K562 (cell line): ENCODE measurements around the gene KRT75. TPM values are rescaled to one million over a fixed set of nuclear protein-coding genes. Genes with fewer than 3 reads are reported as not detected.

ENCODE experiments used
- ATAC-seq: fragments of 200-7000 bp; cut with Tn5 transposase; 3 replicates; pipeline ENCODE4 v1.9.1; 2020; ENCODE audit warnings: moderate library complexity
- BruUV-seq: library from RNA; stranded (reverse); fragments of 400-500 nt; replicated peaks from 2 replicates; lab custom pipeline; 2021; lab: Mats Ljungman, UMichigan
- CTCF ChIA-PET: fragments of 300-600 bp; formaldehyde crosslinking; extraction: SDS; loops from one replicate; lab custom pipeline; 2021; ENCODE audit warnings: low intra/inter-chr PET ratio; lab: Yijun Ruan, JAX
- POLR2A ChIA-PET: fragments of 300-600, 350-650 bp; sonication (Branson Sonifier 250); formaldehyde crosslinking; extraction: SDS; loops from one replicate; lab custom pipeline; 2021; ENCODE audit warnings: antibody characterized with exemption, inconsistent platforms; lab: Yijun Ruan, JAX
- DNase-seq, 4 experiments: peaks; one replicate each; pipeline versions ENCODE4 v3.0.0 to v3.0.0-alpha.2; 2011 to 2018; ENCODE audit warnings: low spot score in 3 of 4, mixed read lengths in 3 of 4; ENCODE audit errors: extremely low read depth in 1 of 4
- FAIRE-seq: peaks from 2 replicates; lab custom pipeline; 2011; peaks lifted over from hg19 to GRCh38; lab: Jason Lieb, UNC
- H2AFZ ChIP-seq: 2 replicates; pipeline ENCODE4 v1.6.0; 2011; ENCODE audit warnings: low read depth, low read length, control low read depth, inconsistent platforms
- H3K27ac ChIP-seq: fragments of 200-600 bp; 3 replicates; pipeline ENCODE4 v1.8.0; 2011; ENCODE audit warnings: low read depth, mild to moderate bottlenecking, control low read depth, inconsistent platforms, low read length, moderate library complexity, mixed read lengths; ENCODE audit errors: extremely low read depth
- H3K27me3 ChIP-seq, 2 experiments: fragments of 300-600 bp in 1 of 2; 2 replicates in 1 of 2; 3 replicates in 1 of 2; pipeline versions ENCODE4 v1.6.0 to v1.8.0; 2011; ENCODE audit warnings: inconsistent platforms in 2 of 2, low read length in 2 of 2, mild to moderate bottlenecking in 1 of 2, mixed read lengths in 1 of 2, moderate library complexity in 1 of 2; ENCODE audit not compliant: control insufficient read depth in 2 of 2, insufficient read depth in 2 of 2
- H3K36me3 ChIP-seq: fragments of 300-600 bp; 3 replicates; pipeline ENCODE4 v1.8.0; 2011; ENCODE audit warnings: mild to moderate bottlenecking, low read length, inconsistent platforms; ENCODE audit not compliant: control insufficient read depth, insufficient read depth
- H3K4me1 ChIP-seq, 2 experiments: fragments of 200-600 bp in 1 of 2; replicated peaks in 1 of 2; 2 replicates in 1 of 2; 3 replicates in 1 of 2; pipeline versions ENCODE4 v1.5.1 to v1.8.0; 2011; ENCODE audit warnings: inconsistent platforms in 2 of 2, low read length in 2 of 2, mild to moderate bottlenecking in 1 of 2, mixed read lengths in 1 of 2, moderate library complexity in 1 of 2; ENCODE audit not compliant: control insufficient read depth in 2 of 2, insufficient read depth in 2 of 2
- H3K4me2 ChIP-seq: 2 replicates; pipeline ENCODE4 v1.6.1; 2011; ENCODE audit warnings: low read length, control low read depth, inconsistent platforms, mixed read lengths; ENCODE audit not compliant: insufficient read depth
- H3K4me3 ChIP-seq: fragments of 200-600 bp; sonication (generic), shearing (Covaris generic); 2 replicates; pipeline ENCODE4 v1.5.1; 2016; ENCODE audit warnings: control low read depth, inconsistent platforms
- H3K79me2 ChIP-seq: fragments of 200-600 bp; 3 replicates; pipeline ENCODE4 v1.8.0; 2011; ENCODE audit warnings: low read length, inconsistent platforms; ENCODE audit not compliant: control insufficient read depth, insufficient read depth
- H3K9ac ChIP-seq, 2 experiments: 2 replicates each; pipeline versions ENCODE4 v1.6.0 to v1.6.1; 2011; ENCODE audit warnings: low read depth in 2 of 2, low read length in 2 of 2, control low read depth in 1 of 2, inconsistent platforms in 1 of 2, mild to moderate bottlenecking in 1 of 2, mixed read lengths in 1 of 2; ENCODE audit not compliant: insufficient read depth in 1 of 2
- H3K9me1 ChIP-seq: one replicate; pipeline ENCODE4 v1.6.0; 2011; ENCODE audit warnings: inconsistent platforms, mild to moderate bottlenecking, low read length, moderate library complexity; ENCODE audit not compliant: control insufficient read depth, insufficient read depth
- H3K9me3 ChIP-seq: replicated peaks from 2 replicates; pipeline ENCODE4 v1.5.1; 2011; ENCODE audit warnings: low read depth, low read length, inconsistent platforms; ENCODE audit not compliant: control insufficient read depth, insufficient read depth
- H4K20me1 ChIP-seq: replicated peaks from 2 replicates; pipeline ENCODE4 v1.6.1; 2011; ENCODE audit warnings: low read length, inconsistent platforms, mixed read lengths; ENCODE audit not compliant: control insufficient read depth, insufficient read depth
- ASH1L ChIP-seq: fragments of 450-650 bp; IDR thresholded peaks from 2 replicates; pipeline ENCODE4 v1.6.1; 2018; ENCODE audit warnings: borderline replicate concordance, mild to moderate bottlenecking, low read depth; ENCODE audit not compliant: partially characterized antibody
- DMBX1 ChIP-seq: fragments of 250-450 bp; sonication (Bioruptor Pico); IDR thresholded peaks from 2 replicates; pipeline ENCODE4 v1.8.0; 2022; ENCODE audit warnings: inconsistent platforms, mild to moderate bottlenecking, moderate library complexity, borderline replicate concordance
- KLF13 ChIP-seq: fragments of 450-650 bp; IDR thresholded peaks from 2 replicates; pipeline ENCODE4 v1.6.1; 2016; ENCODE audit warnings: missing genetic modification characterization, low read depth, mild to moderate bottlenecking, missing compliant biosample characterization, moderate library complexity, borderline replicate concordance
- SP2 ChIP-seq: IDR thresholded peaks from 2 replicates; pipeline ENCODE4 v1.6.1; 2011; ENCODE audit warnings: mild to moderate bottlenecking, low read depth, low read length, moderate library complexity; ENCODE audit not compliant: poor library complexity, severe bottlenecking; ENCODE audit errors: extremely low read depth
- TAF15 ChIP-seq: fragments of 200-400 bp; formaldehyde crosslinking; IDR thresholded peaks from 2 replicates; pipeline ENCODE4 v1.6.1; 2017; ENCODE audit warnings: mild to moderate bottlenecking, low read depth, low read length, moderate library complexity
- WGBS: fragments of 100-300 bp; shearing (Covaris generic); methylation state at CpG from one replicate; pipeline ENCODE4 v1.1.6; 2016; ENCODE audit warnings: low coverage, mixed read lengths; ENCODE audit not compliant: insufficient coverage; ENCODE audit errors: missing lambda C conversion rate; 5-methylcytosine and 5-hydroxymethylcytosine counted together
- in situ Hi-C: fragments of 300-500 bp; cut with MboI; formaldehyde crosslinking; loops from 4 replicates; pipeline ENCODE4 v1.15.0; 2018; ENCODE audit warnings: inconsistent platforms, mixed read lengths
- intact Hi-C: fragments of 100-400 bp; cut with micrococcal nuclease; formaldehyde crosslinking; loops from 2 replicates; pipeline ENCODE4 v1.14.2; 2022
- polyA plus RNA-seq, 8 experiments: library from polyadenylated mRNA; depleted of rRNA in 4 of 8; stranded (reverse) in 5 of 8; unstranded in 3 of 8; fragments of >200 nt; fragmentation: Nextera tagmentation in 2 of 8; fragmentation: Illumina TruSeq in 1 of 8; extraction: Ambion mirVana in 2 of 8; extraction: Trizol in 1 of 8; gene quantifications; 2 replicates each; pipeline versions ENCODE4 v1.2.1 to v1.2.3, GENCODE V29; 2011 to 2014; ENCODE audit warnings: inconsistent platforms in 1 of 8, missing spikeins in 1 of 8
- total RNA-seq, 7 experiments: library from RNA; depleted of rRNA in 6 of 7; stranded (reverse); fragments of >200 nt in 6 of 7; fragmentation: Illumina TruSeq in 2 of 7; extraction: Trizol in 2 of 7; gene quantifications; 2 replicates each; pipeline versions ENCODE4 v1.2.1 to v1.2.3, GENCODE V29; 2011 to 2021; ENCODE audit warnings: low replicate concordance in 1 of 7
- TF ChIP-seq, protein P1 (sequence below): fragments of 250-450 bp; sonication (Bioruptor Pico); IDR thresholded peaks from 2 replicates; pipeline ENCODE4 v1.9.0; 2021; ENCODE audit warnings: mild to moderate bottlenecking

KRT75 gene
- total and polyA plus RNA-seq, 9 of the 15 experiments (the other 6 are each of a cell fraction or from before 2014, with no cell fraction given): not detected

DNA sequence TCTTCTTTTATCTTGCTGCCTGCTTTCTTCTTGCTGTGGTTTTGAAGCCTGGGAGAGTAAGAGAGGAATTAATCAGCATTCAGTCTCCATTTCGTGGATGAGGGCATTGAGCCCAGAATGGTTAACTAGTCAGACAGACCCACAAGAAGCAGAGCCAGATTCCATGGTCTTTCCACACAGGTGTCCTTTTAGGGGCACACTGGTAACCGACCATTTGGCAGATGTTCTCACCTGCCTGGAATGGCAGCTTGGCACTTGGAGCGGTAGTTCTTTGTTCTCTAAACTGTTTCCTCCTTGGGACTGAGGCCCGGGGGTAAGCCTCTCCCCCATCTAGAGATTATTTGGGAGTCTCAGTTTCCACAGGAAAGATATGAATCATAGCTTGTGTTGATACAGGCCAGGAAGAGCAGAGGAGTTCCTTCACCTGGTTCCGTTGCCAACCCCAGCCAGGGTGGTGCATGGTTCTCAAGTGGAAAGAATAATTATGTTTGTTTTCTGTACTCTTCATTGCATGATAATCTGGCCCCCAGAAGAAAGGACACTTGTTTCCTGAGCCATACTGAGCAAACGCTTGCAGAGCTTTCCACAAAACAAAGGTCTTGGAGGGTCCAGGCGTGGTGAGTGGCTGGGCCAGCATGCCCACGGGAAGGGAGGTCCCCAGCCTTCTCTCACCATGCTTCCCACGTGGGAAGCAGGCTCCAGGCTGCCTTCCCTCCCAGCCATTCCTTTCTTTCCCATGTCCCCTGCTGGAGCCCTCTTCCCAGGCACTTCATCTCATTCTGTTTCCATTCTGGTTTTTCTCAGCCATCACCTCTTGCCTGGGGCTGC lies 2.0 kb upstream of the KRT75 start:
- intact Hi-C loops: no loop called here
- TF ChIP-seq ASH1L (no peak), SP2 (no peak), DMBX1 (CRISPR knock-in tag) (no peak), TAF15 (no peak), KLF13 (no peak)
- TF ChIP-seq, protein P1, sequence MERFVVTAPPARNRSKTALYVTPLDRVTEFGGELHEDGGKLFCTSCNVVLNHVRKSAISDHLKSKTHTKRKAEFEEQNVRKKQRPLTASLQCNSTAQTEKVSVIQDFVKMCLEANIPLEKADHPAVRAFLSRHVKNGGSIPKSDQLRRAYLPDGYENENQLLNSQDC (CRISPR knock-in tag): no peak
- BruUV-seq: no TSS peak
- H3K36me3 ChIP-seq: no peaks in the 10 kb centered on the region
- ChIA-PET POLR2A (interaction anchor here (0.6 kb wide), 1 partner anchor 95 kb away, joined by 3 read pairs; no protein-coding TSS in a partner anchor), CTCF (no interaction called here)
- no peak overlapping the region for H3K4me3 ChIP-seq
- no peak overlapping the region for H2AFZ ChIP-seq
- under 1% methylated on average over 9 of the region's 9 CpGs for WGBS
- H3K9ac ChIP-seq: no peak overlapping the region
- FAIRE-seq (no peak), DNase-seq (no peak), ATAC-seq (no peak)
- no peak overlapping the region for H3K27ac ChIP-seq
- in situ Hi-C loops: no loop called here
- no peaks in the 10 kb centered on the region for H3K9me3 ChIP-seq
- 0 out of 2 replicates have a peak, but pooled peaks cover 2% of the 10 kb centered on the region for H4K20me1 ChIP-seq
- peaks cover 15 to 51% of the 10 kb centered on the region in 2 experiments for H3K27me3 ChIP-seq
- H3K4me2 ChIP-seq: no peak overlapping the region
- no peaks in the 10 kb centered on the region for H3K4me1 ChIP-seq
- H3K9me1 ChIP-seq: no peaks in the 10 kb centered on the region
- H3K79me2 ChIP-seq: no peaks in the 10 kb centered on the region
